Adrenal gland (tissue), 5 donors: ENCODE data around the gene RNASEH1.

Experiments
- POLR2A ChIP-seq, 2 donors: fragments of 450-650 bp; IDR thresholded peaks; one replicate each; pipeline ENCODE4 v1.6.1; 2017; ENCODE audit warnings: antibody characterized with exemption in 2 of 2, mild to moderate bottlenecking in 2 of 2, moderate library complexity in 1 of 2
- TF ChIP-seq, protein P1 (sequence below), 6 experiments: fragments of 450-650 bp in 4 of 6; fragments of 200-600 bp in 2 of 6; sonication (generic) in 1 of 6; IDR thresholded peaks; 1 replicate in 5 of 6; 2 replicates in 1 of 6; pipeline versions ENCODE4 v1.5.1 to v1.8.0; 2016 to 2021; ENCODE audit warnings: antibody characterized with exemption in 6 of 6, mild to moderate bottlenecking in 2 of 6, moderate library complexity in 1 of 6
- donor health status: DM: no; HTN: no; CAD: no.

- TF ChIP-seq POLR2A (IDR thresholded peaks at IDR 0.05) = no peak
- TF ChIP-seq, protein P1, sequence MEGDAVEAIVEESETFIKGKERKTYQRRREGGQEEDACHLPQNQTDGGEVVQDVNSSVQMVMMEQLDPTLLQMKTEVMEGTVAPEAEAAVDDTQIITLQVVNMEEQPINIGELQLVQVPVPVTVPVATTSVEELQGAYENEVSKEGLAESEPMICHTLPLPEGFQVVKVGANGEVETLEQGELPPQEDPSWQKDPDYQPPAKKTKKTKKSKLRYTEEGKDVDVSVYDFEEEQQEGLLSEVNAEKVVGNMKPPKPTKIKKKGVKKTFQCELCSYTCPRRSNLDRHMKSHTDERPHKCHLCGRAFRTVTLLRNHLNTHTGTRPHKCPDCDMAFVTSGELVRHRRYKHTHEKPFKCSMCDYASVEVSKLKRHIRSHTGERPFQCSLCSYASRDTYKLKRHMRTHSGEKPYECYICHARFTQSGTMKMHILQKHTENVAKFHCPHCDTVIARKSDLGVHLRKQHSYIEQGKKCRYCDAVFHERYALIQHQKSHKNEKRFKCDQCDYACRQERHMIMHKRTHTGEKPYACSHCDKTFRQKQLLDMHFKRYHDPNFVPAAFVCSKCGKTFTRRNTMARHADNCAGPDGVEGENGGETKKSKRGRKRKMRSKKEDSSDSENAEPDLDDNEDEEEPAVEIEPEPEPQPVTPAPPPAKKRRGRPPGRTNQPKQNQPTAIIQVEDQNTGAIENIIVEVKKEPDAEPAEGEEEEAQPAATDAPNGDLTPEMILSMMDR (IDR thresholded peaks at IDR 0.05) = no peak
Measured at GRCh38 chr2:3588084-3588483, 30.0 kb upstream of the RNASEH1 start.
